Erythroblast (primary cell): ENCODE measurements around the gene CEP95.
"Not testable (repeated sequence)": the region's sequence is repeated elsewhere in the genome, so short reads cannot be mapped to it uniquely, and the experiment has no call there.

Experiments
- DNase-seq, 2 experiments: peaks; one replicate each; lab custom pipeline; 2025; lab: John Stamatoyannopoulos, UW
- GATA1 ChIP-seq: IDR thresholded peaks from 2 replicates; pipeline ENCODE4 v1.6.1; 2011; ENCODE audit warnings: low read depth, mild to moderate bottlenecking, control low read depth, low read length, moderate library complexity
- POLR2A ChIP-seq: IDR thresholded peaks from 2 replicates; pipeline ENCODE4 v1.6.1; 2011; ENCODE audit warnings: mild to moderate bottlenecking, low read length

CEP95 gene

DNA sequence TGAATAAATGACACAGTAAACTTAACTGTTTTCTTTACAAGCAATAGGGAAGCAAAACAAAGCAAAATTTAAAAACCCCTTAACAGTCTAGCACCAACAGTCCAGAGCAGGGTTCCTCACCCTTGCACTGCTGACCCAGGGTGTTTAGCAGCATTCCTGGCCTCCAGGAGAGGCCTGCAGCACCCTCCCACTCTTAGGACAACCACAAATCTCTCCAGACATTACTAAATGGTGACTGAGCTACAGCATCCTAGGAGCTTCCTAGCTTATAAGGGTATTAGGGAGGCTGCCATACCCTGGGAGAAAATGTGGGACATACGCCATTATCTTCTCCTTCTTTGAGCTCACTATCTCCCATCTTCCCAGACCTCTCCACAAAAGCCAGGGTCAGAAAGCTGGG lies 25.8 kb upstream of the CEP95 start:
- no peak for DNase-seq
- TF ChIP-seq POLR2A (no peak), GATA1 (no peak)

GRCh38 chr17:64484380-64484779 lies 22.4 kb upstream of the CEP95 start:
- no peak for DNase-seq
- TF ChIP-seq POLR2A (no peak), GATA1 (no peak)

DNA sequence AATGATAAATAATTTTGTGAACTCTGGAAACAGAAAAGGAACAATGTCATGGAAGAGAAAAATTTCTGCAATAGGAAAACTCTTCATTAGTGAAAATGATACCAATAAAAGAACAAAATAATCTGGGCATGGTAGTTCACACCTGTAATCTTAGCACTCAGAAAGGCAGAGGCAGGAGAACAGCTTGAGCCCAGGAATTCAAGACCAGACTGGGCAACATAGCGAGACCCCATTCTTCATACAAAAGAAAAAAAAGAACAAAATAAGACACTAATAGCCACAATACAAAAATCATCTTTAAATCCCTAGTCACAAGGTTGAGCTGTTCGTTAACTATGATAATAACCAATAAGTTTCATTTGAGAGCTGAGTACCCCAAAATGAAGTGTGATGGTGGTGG lies 18.5 kb upstream of the CEP95 start:
- no peak for DNase-seq
- TF ChIP-seq GATA1: no peak
- TF ChIP-seq POLR2A: no peak

- DNase-seq: peak in 1 of 2 experiments; percentile 61
- TF ChIP-seq POLR2A: no peak
- TF ChIP-seq GATA1: no peak
Measured at GRCh38 chr17:64491034-64491860, 15.5 kb upstream of the CEP95 start.

DNA sequence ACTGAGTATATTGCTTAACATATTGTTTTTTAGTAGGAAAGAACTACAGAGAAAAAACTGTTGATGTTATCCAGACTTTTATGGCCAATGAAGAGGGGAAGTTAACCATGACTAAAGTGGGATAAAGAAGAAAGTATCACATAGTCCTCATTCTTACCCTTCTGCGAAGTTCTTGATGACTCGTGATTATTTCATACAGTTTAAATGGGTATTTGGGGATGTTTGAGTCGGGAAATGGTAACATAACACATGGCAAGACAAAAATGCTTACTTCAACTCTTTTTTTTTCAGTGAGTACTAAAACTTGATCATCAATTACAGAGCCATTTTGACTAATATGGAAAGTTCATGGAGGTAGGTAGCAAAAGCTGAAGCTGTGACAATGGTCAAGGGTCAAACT lies 14.8 kb upstream of the CEP95 start:
- no peak for DNase-seq
- TF ChIP-seq POLR2A: no peak
- TF ChIP-seq GATA1: no peak

- peak in 1 of 2 experiments; percentile 64 for DNase-seq
- TF ChIP-seq GATA1 (no peak), POLR2A (no peak)
Measured at GRCh38 chr17:64492481-64493109, 14.2 kb upstream of the CEP95 start.

DNA sequence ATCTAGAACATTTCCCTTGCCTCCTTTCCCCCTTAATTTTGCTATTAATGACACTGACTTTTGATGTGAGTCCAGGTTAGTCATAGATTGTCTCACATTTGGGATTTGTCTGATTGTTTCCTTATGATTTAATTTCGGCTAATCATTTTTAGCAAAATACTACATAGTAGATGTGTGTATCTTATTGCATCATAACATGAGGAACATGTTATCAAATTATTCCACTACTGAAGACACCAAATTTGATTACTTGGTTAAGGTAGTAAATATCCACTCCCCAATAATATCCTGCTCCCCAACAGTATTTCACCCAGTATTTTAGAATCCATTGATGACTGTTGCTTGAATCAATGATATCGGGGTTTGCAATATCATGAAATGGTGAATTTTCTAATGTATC lies 12.7 kb upstream of the CEP95 start:
- TF ChIP-seq POLR2A (no peak), GATA1 (no peak)
- DNase-seq: no peak

DNA sequence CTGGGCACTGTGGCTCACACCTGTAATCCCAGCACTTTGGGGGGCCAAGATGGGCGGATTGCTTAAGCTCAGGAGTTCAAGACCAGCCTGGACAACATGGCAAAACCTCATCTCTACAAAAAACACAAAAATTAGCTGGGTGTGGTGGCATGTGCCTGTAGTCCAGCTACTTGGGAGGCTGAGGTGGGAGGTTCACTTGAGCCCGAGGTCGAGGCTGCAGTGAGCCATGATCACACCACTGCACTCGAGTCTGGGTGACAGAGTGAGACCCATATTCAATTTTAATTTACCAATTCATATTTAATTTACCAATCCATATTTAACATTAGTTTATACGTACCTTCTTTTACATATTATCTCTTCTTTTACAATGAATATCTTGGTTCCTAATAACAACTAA lies 11.5 kb upstream of the CEP95 start:
- not testable (repeated sequence) for DNase-seq

- no peak for TF ChIP-seq POLR2A
- no peak for TF ChIP-seq GATA1
- no peak for DNase-seq
Measured at GRCh38 chr17:64496348-64496785, 10.4 kb upstream of the CEP95 start.

GRCh38 chr17:64496786-64497564 lies 9.8 kb upstream of the CEP95 start, which contains the start of gene POLG2:
POLG2 (minus strand) TSS chr17:64497054; CDS start chr17:64496968, 86 bp downstream.
- peak; percentile 95 to 96 for DNase-seq
- TF ChIP-seq GATA1: no peak
- peak; percentile 91 for TF ChIP-seq POLR2A

GRCh38 chr17:64497565-64498035 lies 9.2 kb upstream of the CEP95 start:
- DNase-seq: no peak
- TF ChIP-seq GATA1: no peak
- no peak for TF ChIP-seq POLR2A

GRCh38 chr17:64498308-64499203 lies 8.2 kb upstream of the CEP95 start:
- DNase-seq: no peak
- TF ChIP-seq POLR2A (peak; percentile 58), GATA1 (no peak)
